Stimulated activated CD4-positive, alpha-beta T cell treated with anti-CD3 and anti-CD28 coated beads, TNF-alpha, amount 100 ng/mL, for 4 hours (primary cell): ENCODE measurements around the gene SARNP.

Experiments used
- DNase-seq, 3 experiments: peaks; one replicate each; pipeline ENCODE4 v3.0.0-alpha.2; 2020; ENCODE audit warnings: low read depth in 3 of 3

The SARNP gene

GRCh38 chr12:55707841-55708694 lies 109.5 kb downstream of the SARNP start, which contains the start of gene ITGA7:
Gene ITGA7, minus strand, starts transcription at chr12:55707904. Its CDS starts 222 bp downstream, at chr12:55707682.
- DNase-seq, result peak; percentile 43 to 56 (median 44)
